Activated naive CD4-positive, alpha-beta T cell treated with anti-CD3 and anti-CD28 coated beads, Interleukin-2, amount 50 U/mL, for 72 hours (primary cell): Measurements from ENCODE around the gene ACAP1. TPM values are rescaled to one million over a fixed set of nuclear protein-coding genes. Genes with fewer than 3 reads are reported as not detected.
"Not testable (repeated sequence)": the region's sequence is repeated elsewhere in the genome, so short reads cannot be mapped to it uniquely, and the experiment has no call there.

Source experiments
- ATAC-seq, 2 donors: fragments of 150-1000 bp; cut with Tn5 transposase; 2 replicates each; pipeline ENCODE4 v1.10.0; 2021; ENCODE audit warnings: mild to moderate bottlenecking in 2 of 2, moderate library complexity in 2 of 2
- DNase-seq, 2 donors: peaks; one replicate each; pipeline ENCODE4 v3.0.0; 2021 to 2022; ENCODE audit warnings: low spot score in 2 of 2
- H3K27ac Mint-ChIP-seq, 2 donors: one replicate each; pipeline ENCODE4 v1.8.0; 2022; ENCODE audit warnings: mild to moderate bottlenecking in 2 of 2, mixed read lengths in 2 of 2
- H3K36me3 Mint-ChIP-seq, 2 donors: one replicate each; pipeline ENCODE4 v1.8.0; 2022; ENCODE audit warnings: mixed read lengths in 2 of 2
- H3K9me3 Mint-ChIP-seq, 2 donors: one replicate each; pipeline ENCODE4 v1.8.0; 2022; ENCODE audit warnings: mixed read lengths in 2 of 2
- total RNA-seq, 2 donors: library from RNA; stranded (reverse); gene quantifications; one replicate each; pipeline ENCODE4 v1.2.3, GENCODE V29; 2022

Gene ACAP1
- total RNA-seq, 2 donors from 2014 or later = 400 to 610 TPM

GRCh38 chr17:7322520-7323194, 13.7 kb upstream of the ACAP1 start:
- Mint-ChIP-seq H3K27ac (peak overlapping the region; percentile 36 to 56), H3K9me3 (no peaks in the 10 kb centered on the region), H3K36me3 (peaks cover 0 to 5% of the 10 kb centered on the region in 2 donors)
- no peak for DNase-seq
- ATAC-seq = no peak

DNA sequence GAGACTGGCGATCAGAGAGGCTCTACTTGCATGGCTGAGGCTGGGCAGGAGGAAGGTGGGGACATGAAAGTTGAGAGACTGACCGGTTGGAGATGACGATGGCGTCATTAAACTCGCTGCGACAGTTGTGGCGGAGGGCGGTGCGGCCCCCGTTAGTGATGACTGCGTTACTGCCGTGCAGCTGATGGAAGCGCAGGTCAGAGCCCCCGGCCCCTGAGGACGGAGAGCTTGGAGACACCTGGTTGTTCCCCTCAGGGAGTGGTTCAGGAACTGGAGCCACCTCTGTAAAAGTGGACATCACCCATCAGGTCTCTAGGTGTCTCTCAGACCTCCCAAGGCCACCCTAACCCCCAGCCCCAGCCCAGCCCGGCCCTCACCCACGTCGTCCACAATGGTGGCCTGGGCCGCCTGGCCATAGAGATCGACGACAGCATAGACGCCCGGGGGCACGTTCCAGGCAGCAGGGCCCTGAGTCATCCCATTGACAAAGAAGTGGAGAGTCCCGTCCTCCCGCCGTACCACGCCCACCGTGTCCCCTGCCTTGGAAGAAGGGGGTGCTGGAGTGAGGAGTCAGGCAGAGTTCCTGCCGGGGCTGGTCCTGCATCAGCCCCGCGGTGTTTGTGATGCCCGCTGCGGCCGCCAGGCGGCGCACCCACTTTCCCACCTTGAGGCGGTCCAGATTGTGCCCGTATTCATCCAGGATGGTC, 12.4 kb upstream of the ACAP1 start:
- Mint-ChIP-seq H3K9me3 (no peaks in the 10 kb centered on the region), H3K36me3 (peaks cover 0 to under 1% of the 10 kb centered on the region in 2 donors), H3K27ac (no peak overlapping the region)
- ATAC-seq (peak; percentile 62 to 64), DNase-seq (peak; percentile 73 to 84)

DNA sequence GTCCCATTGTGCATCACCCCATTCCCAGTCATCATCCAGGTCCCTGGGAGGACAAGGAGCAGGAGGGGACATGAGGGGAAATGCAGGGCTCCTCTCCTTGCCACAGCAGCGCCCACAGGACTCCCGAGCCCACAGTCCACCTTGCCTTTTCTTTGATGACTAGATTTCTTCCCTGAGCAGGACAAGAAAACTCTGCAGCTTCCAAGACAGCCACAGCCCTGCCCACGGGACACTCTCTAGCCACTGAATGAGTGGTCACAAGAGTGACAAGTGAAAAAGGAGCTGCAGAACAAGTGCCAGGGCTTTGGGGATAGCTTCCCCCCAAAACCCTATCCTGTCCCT, 11.9 kb upstream of the ACAP1 start:
- ATAC-seq = no peak
- DNase-seq = no peak
- Mint-ChIP-seq H3K27ac (no peak overlapping the region), H3K36me3 (no peaks in the 10 kb centered on the region), H3K9me3 (no peaks in the 10 kb centered on the region)

DNA sequence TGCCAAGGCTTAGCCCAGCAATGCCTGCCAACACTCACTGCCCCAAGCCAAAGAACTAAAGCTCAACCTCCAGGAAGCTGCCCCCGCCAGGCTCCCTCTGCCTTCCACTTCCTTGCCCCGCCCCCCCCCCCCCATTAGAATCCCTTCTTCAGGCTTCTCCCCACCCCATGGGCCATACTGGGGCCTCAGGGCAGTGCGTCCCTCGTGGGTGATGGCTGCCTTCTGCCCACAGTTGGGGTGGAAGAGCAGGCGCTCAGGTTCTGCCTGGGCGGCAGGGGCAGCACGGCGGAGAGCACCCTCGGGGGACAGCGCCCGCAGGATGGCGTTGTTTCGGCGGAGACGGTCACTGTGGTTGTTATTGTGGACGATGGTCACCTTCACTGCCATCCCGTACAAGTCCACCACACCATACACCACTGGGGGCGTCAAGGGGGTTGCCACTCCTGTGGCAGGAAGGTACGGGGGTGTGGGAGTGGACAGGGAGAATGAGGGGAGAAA, 11.2 kb upstream of the ACAP1 start:
- DNase-seq (no peak), ATAC-seq (no peak)
- Mint-ChIP-seq H3K27ac (peak overlapping the region in 1 of 2 donors; percentile 72), H3K36me3 (no peaks in the 10 kb centered on the region), H3K9me3 (no peaks in the 10 kb centered on the region)

- DNase-seq (peak in 1 of 2 donors; percentile 53), ATAC-seq (no peak)
- Mint-ChIP-seq H3K36me3 (no peaks in the 10 kb centered on the region), H3K27ac (peak overlapping the region in 1 of 2 donors; percentile 50), H3K9me3 (no peaks in the 10 kb centered on the region)
Measured at GRCh38 chr17:7326186-7326585, 10.1 kb upstream of the ACAP1 start.

GRCh38 chr17:7327056-7327455, 9.3 kb upstream of the ACAP1 start:
- Mint-ChIP-seq H3K27ac (no peak overlapping the region), H3K36me3 (no peaks in the 10 kb centered on the region), H3K9me3 (no peaks in the 10 kb centered on the region)
- ATAC-seq (no peak), DNase-seq (no peak)

DNA sequence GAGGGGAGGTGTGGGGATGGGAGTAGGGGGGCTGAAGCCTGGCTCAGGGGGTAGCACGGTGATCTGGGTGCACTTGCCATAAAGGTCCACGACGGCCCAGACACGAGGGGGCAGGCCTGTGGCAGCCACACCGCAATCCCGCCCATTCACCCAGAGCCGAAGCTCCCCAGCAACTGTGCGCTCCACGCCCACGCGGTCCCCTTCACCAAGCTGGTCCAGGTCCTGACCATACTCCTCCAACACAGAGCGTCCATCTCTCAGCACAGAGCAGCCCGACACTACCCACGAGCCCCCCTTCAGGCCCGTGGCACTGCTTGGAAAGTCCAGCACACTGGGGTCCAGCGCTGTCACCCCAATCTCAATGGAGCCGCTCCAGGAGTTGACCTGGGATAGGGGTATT, 8.8 kb upstream of the ACAP1 start:
- Mint-ChIP-seq H3K36me3 (no peaks in the 10 kb centered on the region), H3K27ac (peak overlapping the region in 1 of 2 donors; percentile 88), H3K9me3 (no peaks in the 10 kb centered on the region)
- ATAC-seq (no peak), DNase-seq (peak in 1 of 2 donors; percentile 56)

GRCh38 chr17:7328009-7328408, 8.3 kb upstream of the ACAP1 start:
- ATAC-seq (no peak), DNase-seq (no peak)
- peak overlapping the region; percentile 88 to 96 for H3K27ac Mint-ChIP-seq

GRCh38 chr17:7328840-7329373, 7.4 kb upstream of the ACAP1 start, which contains the start of gene NEURL4:
Gene NEURL4 (minus strand): TSS chr17:7329335. CDS start chr17:7329312, 23 bp downstream.
- no peaks in the 10 kb centered on the region for H3K9me3 Mint-ChIP-seq
- DNase-seq = peak in 1 of 2 donors; percentile 74
- H3K27ac Mint-ChIP-seq = peak within 1 kb of the TSS; percentile 88 to 96
- ATAC-seq = peak; percentile 12 to 15
- H3K36me3 Mint-ChIP-seq = no peaks in the 10 kb centered on the region

More at GRCh38 chr17:7328009-7328408, 8.3 kb upstream of the ACAP1 start:
- no peaks in the 10 kb centered on the region for H3K9me3 Mint-ChIP-seq
- no peaks in the 10 kb centered on the region for H3K36me3 Mint-ChIP-seq

DNA sequence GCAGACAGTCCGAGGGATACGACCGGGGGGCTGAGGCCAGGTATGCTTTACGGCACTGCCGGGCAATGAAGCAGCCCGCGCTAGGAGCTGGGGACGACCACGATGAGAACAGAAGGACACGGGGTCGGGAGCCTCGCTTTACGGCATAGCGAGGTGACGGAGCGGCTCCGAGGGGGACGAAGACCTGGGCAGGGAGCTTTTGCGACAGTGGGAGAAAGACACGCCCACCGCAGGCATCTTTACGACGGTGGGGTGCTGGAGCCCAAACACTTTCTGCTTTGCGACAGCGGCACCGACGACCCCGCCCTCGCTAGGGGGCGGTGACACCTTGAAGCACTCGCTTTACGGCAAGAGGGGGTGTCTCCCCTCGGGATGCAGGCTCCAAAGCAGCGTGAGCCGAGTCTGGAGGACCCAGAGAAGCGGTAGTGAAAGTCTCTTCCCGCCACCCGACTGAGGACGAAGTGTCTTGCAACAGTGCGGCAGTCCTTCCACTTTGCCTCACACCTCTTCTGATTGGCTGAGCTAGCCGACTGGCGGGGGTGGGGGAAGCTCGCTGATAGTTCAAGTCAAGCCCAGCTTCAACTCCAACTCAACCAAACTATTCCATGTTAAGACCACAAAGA, 6.8 kb upstream of the ACAP1 start:
- Mint-ChIP-seq H3K36me3 (no peaks in the 10 kb centered on the region), H3K9me3 (no peaks in the 10 kb centered on the region), H3K27ac (peak overlapping the region; percentile 88)
- peak; percentile 94 to 95 for DNase-seq
- peak; percentile 63 to 76 for ATAC-seq

GRCh38 chr17:7329997-7330637, 6.2 kb upstream of the ACAP1 start:
- Mint-ChIP-seq H3K36me3 (no peaks in the 10 kb centered on the region), H3K9me3 (no peaks in the 10 kb centered on the region), H3K27ac (peak overlapping the region; percentile 88)
- peak; percentile 82 to 84 for ATAC-seq
- peak; percentile 80 to 89 for DNase-seq

- H3K9me3 Mint-ChIP-seq = no peaks in the 10 kb centered on the region
- H3K27ac Mint-ChIP-seq = peak overlapping the region; percentile 48 to 88
- ATAC-seq (no peak), DNase-seq (no peak)
- H3K36me3 Mint-ChIP-seq = no peaks in the 10 kb centered on the region
Measured at GRCh38 chr17:7330638-7331015, 5.7 kb upstream of the ACAP1 start.

DNA sequence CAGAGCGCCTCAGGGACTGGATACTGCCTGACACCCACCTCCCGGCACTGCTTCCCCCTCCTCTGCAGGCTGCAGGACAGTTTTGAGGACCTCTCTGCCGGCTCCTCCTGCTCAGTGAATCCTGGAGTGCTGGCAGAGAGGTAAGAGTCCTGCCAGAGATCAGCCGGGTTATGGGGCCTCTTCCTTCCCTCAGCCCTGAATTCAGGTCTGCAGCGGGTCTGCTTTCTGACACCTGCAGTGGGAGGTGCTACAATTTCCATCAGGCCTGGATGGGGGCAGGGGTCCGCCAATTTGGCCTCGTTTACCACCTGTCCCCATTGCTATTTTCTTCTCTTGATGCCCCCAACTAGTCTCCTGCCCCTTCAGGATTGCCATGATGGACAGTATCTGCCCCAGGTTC, 4.2 kb upstream of the ACAP1 start:
- no peak for ATAC-seq

GRCh38 chr17:7332600-7333069, 3.7 kb upstream of the ACAP1 start:
- not testable (repeated sequence) for H3K9me3 Mint-ChIP-seq, ATAC-seq
- DNase-seq = peak in 1 of 2 donors; percentile 65
- peak overlapping the region; percentile 24 to 40 for H3K27ac Mint-ChIP-seq
- peaks cover 9 to 14% of the 10 kb centered on the region in 2 donors for H3K36me3 Mint-ChIP-seq

More for the DNA sequence above, 4.2 kb upstream of the ACAP1 start:
- Mint-ChIP-seq H3K27ac (peak overlapping the region; percentile 4 to 40), H3K9me3 (no peaks in the 10 kb centered on the region), H3K36me3 (peaks cover 4 to 9% of the 10 kb centered on the region in 2 donors)
- no peak for DNase-seq

DNA sequence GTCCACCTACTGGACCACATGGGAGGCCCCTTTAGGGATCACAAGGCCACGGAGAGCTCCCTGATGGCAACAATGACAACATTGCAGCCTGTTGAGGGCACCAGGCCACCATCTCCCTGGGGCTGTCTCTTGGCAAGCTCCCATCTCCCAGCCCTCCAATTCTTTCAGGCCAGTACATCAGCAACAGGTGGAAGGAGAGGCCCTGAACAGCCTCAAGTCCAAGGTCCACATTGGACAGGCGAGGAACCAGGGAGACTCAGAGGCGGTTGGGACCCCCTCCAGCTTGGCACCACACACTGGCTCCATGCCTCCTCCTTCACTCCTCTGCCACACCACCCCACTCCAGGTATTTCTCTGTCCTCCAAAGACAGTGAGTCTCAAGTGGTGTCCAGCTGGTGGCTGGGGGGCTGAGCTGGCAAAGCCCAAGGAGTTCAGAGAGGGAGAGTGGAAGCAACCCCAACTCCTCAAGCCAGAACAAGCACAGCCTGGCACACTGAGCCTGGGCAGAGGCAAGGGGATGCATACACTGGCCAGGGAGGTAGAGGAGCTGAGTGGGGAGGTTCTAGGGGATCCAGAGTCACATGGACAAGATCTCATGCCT, 1.3 kb upstream of the ACAP1 start:
- H3K9me3 Mint-ChIP-seq = no peaks in the 10 kb centered on the region
- ATAC-seq = no peak

GRCh38 chr17:7335765-7336164, 564 bp upstream of the ACAP1 start:
- DNase-seq (peak in 1 of 2 donors; percentile 55), ATAC-seq (peak in 1 of 2 donors; percentile 14)
- peaks cover 23% of the 10 kb centered on the region in 2 donors for H3K36me3 Mint-ChIP-seq
- not testable (repeated sequence) for H3K9me3 Mint-ChIP-seq
- peak overlapping the region; percentile 72 to 91 for H3K27ac Mint-ChIP-seq

More for the DNA sequence above, 1.3 kb upstream of the ACAP1 start:
- peaks cover 21 to 23% of the 10 kb centered on the region in 2 donors for H3K36me3 Mint-ChIP-seq
- no peak for DNase-seq
- peak overlapping the region; percentile 72 to 91 for H3K27ac Mint-ChIP-seq
